H7 (cell line): Measurements from ENCODE around the gene C18orf32. TPM values are rescaled to one million over a fixed set of nuclear protein-coding genes. Genes with fewer than 3 reads are reported as not detected.
"Not testable (repeated sequence)": the region's sequence is repeated elsewhere in the genome, so short reads cannot be mapped to it uniquely, and the experiment has no call there.

Experiments
- DNase-seq: peaks from one replicate; pipeline ENCODE4 v3.0.0; 2012
- H3K27me3 ChIP-seq: 2 replicates; pipeline ENCODE4 v1.6.0; 2011; ENCODE audit warnings: mild to moderate bottlenecking, low read length; ENCODE audit not compliant: control insufficient read depth, insufficient read depth
- H3K36me3 ChIP-seq: replicated peaks from 2 replicates; pipeline ENCODE4 v1.5.1; 2011; ENCODE audit warnings: low read length; ENCODE audit not compliant: control insufficient read depth, insufficient read depth
- H3K4me3 ChIP-seq: 2 replicates; pipeline ENCODE4 v1.5.1; 2011; ENCODE audit warnings: low read depth, mild to moderate bottlenecking, control low read depth, low read length, moderate library complexity; ENCODE audit not compliant: insufficient read depth
- total RNA-seq: library from RNA; depleted of rRNA; stranded (reverse); fragments of >200 nt; shearing (Covaris generic); gene quantifications from 2 replicates; pipeline ENCODE4 v1.2.3, GENCODE V29; 2014

C18orf32 gene
- total RNA-seq, 1 experiment from 2014 or later = 21.0 TPM

DNA sequence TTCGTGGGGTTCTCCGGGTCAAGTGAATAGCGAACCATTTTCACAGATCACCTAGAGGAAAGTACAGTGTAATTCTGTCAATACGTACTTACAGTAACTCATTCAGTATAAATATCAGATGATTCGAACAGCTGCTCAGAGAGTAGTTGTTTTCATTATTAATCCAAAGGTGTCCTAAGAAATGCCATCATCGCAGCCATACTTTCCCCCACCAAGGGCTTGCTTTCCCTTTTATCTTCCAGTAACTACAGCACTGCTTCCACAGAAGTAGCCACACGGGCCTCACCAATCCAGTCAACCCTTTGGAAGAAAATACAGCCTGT lies 4.5 kb upstream of the C18orf32 start:
- Histone ChIP-seq H3K36me3 (peaks cover 23% of the 10 kb centered on the region), H3K27me3 (no peaks in the 10 kb centered on the region), H3K4me3 (peak overlapping the region; percentile 97)
- no peak for DNase-seq

DNA sequence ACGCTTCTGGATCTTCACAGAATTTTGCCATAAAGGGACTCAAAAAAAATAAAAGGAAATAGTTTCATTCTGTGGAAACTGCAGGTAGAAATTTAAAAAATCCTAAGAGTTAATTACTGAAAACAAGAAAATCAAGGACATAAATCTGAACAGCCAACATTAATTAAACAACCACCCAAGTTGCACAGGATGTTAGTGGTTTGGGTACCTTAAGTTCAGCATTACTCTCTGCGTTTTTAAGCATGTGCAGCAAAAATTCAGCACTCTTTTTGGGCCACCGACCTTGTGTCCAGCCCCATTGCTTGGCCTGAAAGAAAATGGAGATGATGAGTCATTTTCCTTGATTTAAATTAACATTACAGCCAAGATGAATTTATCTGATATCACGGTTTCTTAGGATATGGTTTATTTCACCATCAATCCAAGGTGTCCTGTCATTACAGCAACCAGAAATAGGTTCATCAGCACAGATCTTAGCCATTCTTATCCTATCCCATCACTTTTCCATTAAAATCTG lies 3.3 kb upstream of the C18orf32 start:
- no peak for DNase-seq
- Histone ChIP-seq H3K27me3 (no peaks in the 10 kb centered on the region), H3K36me3 (peaks cover 23% of the 10 kb centered on the region), H3K4me3 (no peak overlapping the region)

DNA sequence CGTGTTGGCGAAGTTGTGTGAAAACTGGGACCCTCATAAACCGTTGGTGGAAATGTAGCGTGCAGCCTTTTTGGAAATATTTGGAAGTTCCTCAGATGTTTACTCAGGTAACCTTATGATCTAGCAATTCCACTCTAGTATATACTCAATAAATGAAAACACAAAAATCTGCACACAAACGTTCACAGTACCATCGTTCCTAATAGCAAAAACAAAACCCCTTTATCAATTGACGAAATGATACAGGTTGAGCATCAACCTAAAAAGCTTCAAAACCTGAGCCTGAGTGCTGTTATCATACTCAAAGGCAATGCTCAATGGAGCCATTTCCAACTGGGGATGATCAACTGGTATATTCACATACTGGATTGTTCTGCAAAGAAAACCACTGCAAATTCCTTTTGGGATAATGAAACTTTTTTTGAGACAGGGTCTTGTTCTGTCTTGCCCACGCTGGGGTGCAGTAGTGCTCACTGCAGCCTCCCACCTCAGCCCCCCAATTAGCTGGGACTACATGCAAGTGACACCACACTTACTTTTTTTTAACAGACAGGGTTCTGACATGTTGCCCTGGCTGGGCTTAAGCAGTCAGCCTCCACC lies 777 bp upstream of the C18orf32 start:
- no peak for DNase-seq
- H3K36me3 ChIP-seq = peaks cover 23% of the 10 kb centered on the region
- no peaks in the 10 kb centered on the region for H3K27me3 ChIP-seq
- H3K4me3 ChIP-seq = no peak overlapping the region

DNA sequence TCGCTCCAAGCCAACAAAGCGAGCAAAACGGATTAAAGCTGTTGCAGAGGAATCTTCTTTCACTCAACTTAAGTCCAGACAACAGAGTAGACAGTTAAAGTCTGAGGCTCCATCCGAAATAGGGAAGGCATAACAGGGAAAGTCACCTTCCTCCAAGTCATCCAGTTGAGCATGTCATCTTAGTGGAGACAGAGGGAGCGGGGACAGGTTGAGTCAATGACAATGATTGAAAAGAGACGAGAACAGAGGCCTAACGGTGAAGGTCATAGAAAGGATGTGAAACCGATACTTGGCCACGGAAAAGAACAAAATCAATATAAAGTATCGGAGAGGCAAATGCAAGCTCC lies 455 bp downstream of the C18orf32 start:
- Histone ChIP-seq H3K27me3 (no peaks in the 10 kb centered on the region), H3K4me3 (peak overlapping the region; percentile 92), H3K36me3 (peaks cover 23% of the 10 kb centered on the region)
- DNase-seq = no peak

DNA sequence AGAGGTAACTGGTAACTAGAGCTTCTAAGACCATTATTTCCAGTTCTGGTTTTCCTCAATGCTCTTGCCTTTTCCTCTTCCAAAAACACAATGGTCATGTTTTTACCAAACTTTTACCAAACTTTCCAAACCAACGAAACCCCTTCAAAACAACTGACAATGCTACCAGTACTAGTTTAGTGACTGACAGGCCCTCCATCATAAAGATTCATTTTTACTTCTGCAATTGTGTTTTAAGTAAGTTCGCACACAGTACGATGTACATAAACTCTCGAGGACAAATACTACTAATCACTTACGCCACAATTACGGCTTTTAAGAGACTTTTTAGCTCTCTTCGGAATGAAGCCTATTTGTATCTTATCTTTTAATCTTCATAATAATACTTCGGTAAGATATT lies 900 bp downstream of the C18orf32 start:
- Histone ChIP-seq H3K36me3 (peaks cover 23% of the 10 kb centered on the region), H3K4me3 (peak overlapping the region; percentile 92), H3K27me3 (no peaks in the 10 kb centered on the region)
- no peak for DNase-seq

DNA sequence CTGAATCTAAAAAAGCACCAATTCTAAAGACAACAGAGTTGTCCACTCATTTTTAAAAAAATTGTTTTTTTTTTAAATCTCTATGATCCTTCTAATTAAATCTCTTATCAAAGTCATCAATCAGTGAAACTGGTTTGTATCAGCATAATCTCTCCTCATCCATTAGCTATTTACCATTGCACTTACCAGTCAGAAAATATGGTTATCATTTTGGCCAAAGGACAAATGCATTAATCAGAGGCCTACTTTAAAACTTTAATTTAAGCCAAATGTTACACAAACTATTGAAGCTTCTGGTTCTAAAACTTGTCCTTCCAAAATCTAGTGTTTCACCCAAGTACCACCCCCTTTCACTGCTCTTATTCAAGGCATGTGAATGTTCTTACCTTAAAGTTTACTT lies 3.8 kb downstream of the C18orf32 start:
- Histone ChIP-seq H3K27me3 (no peaks in the 10 kb centered on the region), H3K36me3 (peaks cover 5% of the 10 kb centered on the region), H3K4me3 (no peak overlapping the region)
- no peak for DNase-seq

DNA sequence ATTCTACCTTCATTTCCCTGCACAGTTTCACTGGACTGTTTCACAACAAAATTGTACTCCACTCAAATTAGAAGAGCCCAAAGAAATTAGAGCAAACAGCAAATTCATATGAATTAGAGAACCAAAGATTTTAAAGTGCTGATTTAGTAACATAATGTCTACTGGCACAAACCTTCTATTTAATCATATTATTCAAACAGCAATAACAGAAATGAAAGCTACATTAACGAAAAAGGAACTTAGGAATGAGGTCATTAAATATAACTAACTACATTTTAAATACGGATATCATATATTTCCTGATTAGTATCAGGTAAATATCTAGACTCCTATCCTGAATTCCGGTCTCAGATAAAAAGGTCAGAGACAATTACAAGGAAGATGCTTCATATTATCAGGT lies 5.1 kb downstream of the C18orf32 start:
- no peaks in the 10 kb centered on the region for H3K27me3 ChIP-seq

DNA sequence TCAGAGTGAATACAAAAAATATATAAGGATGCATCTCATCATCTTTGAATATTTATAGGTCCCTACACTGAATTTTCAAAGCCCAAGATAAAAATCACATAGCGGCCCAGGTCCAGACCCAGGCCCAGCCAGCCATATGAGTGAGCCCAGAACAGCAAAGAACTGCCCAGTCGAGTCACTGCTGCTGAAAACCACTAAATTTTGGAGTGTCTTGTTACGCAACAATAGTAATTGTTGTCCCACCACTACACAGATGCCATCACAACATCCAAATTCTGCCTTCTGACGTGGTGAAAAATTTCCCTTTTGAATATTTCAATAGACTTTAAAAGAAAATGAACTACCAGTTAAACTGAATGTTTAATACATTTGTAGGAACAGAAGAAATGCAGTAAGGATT lies 5.7 kb downstream of the C18orf32 start:
- H3K4me3 ChIP-seq = no peak overlapping the region
- H3K36me3 ChIP-seq = peaks cover 3% of the 10 kb centered on the region
- DNase-seq = no peak
- H3K27me3 ChIP-seq = no peaks in the 10 kb centered on the region

More for the DNA sequence above, 5.1 kb downstream of the C18orf32 start:
- DNase-seq = no peak
- H3K36me3 ChIP-seq = peaks cover 3% of the 10 kb centered on the region
- no peak overlapping the region for H3K4me3 ChIP-seq

DNA sequence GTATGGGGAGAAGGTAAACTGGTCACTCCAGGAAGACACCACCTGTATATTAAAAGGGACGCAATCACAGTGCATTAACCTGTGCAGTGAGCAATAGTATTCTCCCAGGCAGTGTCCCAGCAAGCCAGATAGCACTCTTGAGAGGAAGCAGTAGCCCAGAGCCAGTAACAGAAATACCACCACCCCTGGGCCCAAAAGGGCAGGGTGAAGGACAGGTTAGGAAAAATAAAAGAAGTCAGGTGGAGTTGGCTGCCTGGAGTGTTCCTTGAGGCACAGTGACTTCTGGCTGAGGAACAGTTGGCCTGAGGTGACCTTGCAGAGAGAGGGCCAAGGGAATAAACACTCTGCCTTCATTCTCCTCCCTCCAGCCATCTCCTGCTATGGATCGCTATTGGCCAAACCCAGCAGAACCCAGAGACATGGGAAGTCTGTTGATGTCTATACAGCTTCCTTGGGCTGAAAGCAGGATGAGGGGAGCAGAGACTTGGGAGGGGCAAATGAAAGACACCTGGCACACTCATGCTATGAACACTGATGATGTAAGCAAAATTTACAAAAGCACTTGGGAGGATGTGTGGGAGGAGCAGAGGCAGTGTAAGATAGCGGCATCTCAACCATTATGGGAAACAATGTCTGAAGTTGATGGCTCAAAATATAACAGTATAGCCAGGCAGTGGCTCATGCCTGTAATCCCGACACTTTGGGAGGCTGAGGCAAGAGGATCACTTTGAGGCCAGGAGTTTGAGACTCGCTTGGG lies 7.5 kb downstream of the C18orf32 start:
- H3K4me3 ChIP-seq = no peak overlapping the region

DNA sequence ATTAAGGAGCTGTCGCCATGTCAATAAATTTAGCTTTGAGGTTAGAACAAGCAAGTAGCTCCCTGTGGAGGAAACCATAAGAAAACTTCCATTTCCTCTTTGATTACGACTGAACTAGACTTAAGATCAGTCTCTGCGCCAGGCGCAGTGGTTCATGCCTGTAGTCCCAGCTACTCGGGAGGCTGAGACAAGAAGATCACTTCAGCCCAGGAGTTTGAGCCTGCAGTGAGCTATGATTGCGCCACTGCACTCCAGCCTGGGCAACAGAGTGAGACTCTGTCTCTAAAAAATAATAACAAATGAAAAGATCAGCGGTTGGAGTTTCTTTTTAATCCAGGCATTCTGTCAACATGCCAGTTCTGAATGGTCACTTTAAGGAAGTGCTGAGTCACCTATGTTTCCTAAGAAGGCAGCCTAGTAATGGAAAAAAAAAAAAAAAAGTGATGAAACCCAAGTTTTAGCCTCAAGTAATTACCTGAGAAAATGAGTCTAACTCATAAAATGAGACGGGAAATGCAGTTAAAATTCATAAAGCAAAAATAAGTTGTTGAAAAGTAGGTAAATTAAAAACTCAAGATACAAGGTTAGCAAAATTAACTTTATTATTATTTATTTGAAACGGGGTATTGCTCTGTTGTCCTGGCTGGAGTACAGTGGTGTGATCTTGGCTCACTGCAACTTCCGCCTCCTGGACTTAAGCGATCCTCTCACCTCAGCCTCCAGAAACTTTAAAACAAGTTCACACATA lies 10.2 kb downstream of the C18orf32 start:
- H3K36me3 ChIP-seq = peaks cover 3% of the 10 kb centered on the region
- no peaks in the 10 kb centered on the region for H3K27me3 ChIP-seq
- no peak overlapping the region for H3K4me3 ChIP-seq
- no peak for DNase-seq

More for the DNA sequence above, 7.5 kb downstream of the C18orf32 start:
- DNase-seq = no peak
- Histone ChIP-seq H3K27me3 (no peaks in the 10 kb centered on the region), H3K36me3 (peaks cover 3% of the 10 kb centered on the region)

DNA sequence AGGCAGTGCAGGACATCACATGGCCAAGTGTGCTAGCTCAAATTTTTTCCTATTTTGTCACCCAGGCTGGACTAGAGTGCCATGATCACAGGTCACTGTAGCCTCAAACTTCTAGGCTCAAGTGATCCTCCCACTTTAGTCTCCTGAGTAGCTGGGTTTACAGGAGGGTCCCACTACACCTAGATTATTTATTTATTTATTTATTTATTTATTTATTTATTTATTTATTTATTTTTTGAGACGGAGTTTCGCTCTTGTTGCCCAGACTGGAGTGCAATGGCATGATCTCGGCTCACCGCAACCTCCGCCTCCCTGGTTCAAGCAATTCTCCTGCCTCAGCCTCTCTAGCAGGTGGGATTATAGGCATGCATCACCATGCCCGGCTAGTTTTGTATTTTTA lies 12.1 kb downstream of the C18orf32 start:
- not testable (repeated sequence) for H3K27me3 ChIP-seq, H3K36me3 ChIP-seq, H3K4me3 ChIP-seq, DNase-seq

DNA sequence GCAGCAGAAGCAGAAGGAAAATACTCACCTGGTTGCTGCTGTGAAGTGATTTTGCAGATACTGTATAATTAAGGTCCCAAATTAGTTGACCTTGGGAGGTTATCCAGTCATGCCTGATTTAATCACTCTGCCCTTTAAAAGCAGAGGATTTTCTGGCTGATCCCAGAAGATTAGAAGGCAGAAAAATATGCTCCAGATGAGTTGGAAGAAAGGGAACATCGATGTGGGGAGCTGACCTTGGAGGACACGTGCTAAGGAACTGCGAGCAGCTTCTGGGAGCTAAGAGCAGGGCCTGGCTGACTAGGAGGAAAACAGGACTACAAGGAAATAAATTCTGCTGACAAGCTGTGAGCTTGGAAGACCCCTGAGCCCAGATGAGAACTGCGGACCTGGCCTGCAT lies 13.3 kb downstream of the C18orf32 start:
- Histone ChIP-seq H3K4me3 (no peak overlapping the region), H3K27me3 (no peaks in the 10 kb centered on the region), H3K36me3 (no peaks in the 10 kb centered on the region)
- no peak for DNase-seq

DNA sequence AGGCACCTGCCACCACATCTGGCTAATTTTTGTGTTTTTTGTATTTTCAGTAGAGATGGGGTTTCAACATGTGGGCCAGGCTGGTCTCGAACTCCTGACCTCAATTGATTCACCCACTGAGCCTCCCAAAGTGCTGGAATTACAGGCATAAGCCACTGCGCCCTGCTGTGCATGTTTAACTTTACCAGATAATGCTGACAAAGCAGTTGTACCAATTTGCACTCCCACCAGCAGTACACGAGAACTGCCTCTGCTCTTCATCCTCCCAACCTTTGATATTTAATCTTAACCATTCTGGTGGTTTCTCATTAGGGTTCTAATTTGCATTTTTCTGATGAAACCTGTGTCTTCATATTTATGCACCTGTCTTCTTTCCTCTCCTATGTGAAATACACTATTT lies 14.6 kb downstream of the C18orf32 start:
- DNase-seq = no peak
- Histone ChIP-seq H3K36me3 (no peaks in the 10 kb centered on the region), H3K4me3 (no peak overlapping the region)

DNA sequence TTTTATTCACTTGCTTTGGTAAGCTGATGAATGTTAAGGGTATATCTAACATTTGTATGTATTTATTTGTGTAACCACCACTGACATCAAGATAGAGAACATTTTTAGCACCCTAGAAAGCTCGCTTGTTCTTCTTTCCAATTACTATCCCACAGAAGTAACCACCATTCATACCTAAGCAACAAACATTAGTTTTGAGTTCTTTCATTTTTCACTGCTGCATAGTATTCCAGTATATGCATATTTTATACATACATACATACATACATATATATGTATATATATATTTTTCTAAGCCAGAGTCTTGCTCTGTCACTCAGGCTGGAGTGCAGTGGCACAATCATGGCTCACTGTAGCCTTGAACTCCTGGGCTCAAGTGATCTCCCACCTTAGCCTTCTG lies 15.5 kb downstream of the C18orf32 start:
- H3K36me3 ChIP-seq = no peaks in the 10 kb centered on the region
- no peak for DNase-seq
- H3K27me3 ChIP-seq = no peaks in the 10 kb centered on the region
- no peak overlapping the region for H3K4me3 ChIP-seq

More for the DNA sequence above, 14.6 kb downstream of the C18orf32 start:
- H3K27me3 ChIP-seq = no peaks in the 10 kb centered on the region

DNA sequence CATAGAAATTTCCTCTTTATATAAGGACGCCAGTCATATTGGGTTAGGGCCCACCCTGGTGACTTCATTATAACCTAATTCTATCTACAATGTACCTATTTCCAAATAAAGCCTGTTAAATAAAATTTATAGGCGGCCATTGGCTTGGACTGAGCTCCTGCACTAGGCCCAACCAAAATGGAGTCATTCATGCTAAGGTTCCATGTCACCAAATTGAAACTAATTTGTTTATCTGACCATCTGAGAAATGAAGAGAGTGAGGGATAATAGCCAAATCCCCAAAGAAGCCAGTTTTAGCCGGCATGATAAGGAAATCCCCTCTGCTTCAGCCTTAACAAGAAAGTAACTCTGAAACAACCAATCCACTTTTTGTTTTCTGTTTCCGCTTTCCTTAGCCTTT lies 19.4 kb downstream of the C18orf32 start:
- Histone ChIP-seq H3K4me3 (no peak overlapping the region), H3K27me3 (no peaks in the 10 kb centered on the region), H3K36me3 (no peaks in the 10 kb centered on the region)
- no peak for DNase-seq
